Adrenal gland (tissue), 19 donors: ENCODE measurements around the gene ODR4. TPM values are rescaled to one million over a fixed set of nuclear protein-coding genes. Genes with fewer than 3 reads are reported as not detected.

ENCODE experiments used
- DNase-seq, 7 donors: peaks; one replicate each; pipeline ENCODE4 v3.0.0-alpha.2; 2019 to 2020
- H3K27ac ChIP-seq, 5 donors: fragments of 200-600 bp; sonication (generic) in 4 of 5; 1 replicate in 3 of 5; 2 replicates in 2 of 5; pipeline versions ENCODE4 v1.5.1 to v1.8.0; 2016 to 2020; ENCODE audit warnings: mild to moderate bottlenecking in 1 of 5
- H3K27me3 ChIP-seq: fragments of 200-600 bp; 2 replicates; pipeline ENCODE4 v1.8.0; 2021
- H3K36me3 ChIP-seq, 2 donors: fragments of 200-600 bp; replicated peaks in 1 of 2; 1 replicate in 1 of 2; 2 replicates in 1 of 2; pipeline versions ENCODE4 v1.5.1 to v1.8.0; 2018 to 2022
- H3K4me1 ChIP-seq, 2 donors: fragments of 200-600 bp; replicated peaks in 1 of 2; 1 replicate in 1 of 2; 2 replicates in 1 of 2; pipeline versions ENCODE4 v1.5.1 to v1.8.0; 2018 to 2021
- H3K4me3 ChIP-seq, 4 donors: fragments of 200-600 bp; sonication (generic) in 3 of 4; one replicate each; pipeline ENCODE4 v1.5.1; 2016 to 2018
- H3K9me3 ChIP-seq, 3 donors: fragments of 200-600 bp; sonication (generic) in 1 of 3; replicated peaks in 1 of 3; 1 replicate in 2 of 3; 2 replicates in 1 of 3; pipeline versions ENCODE4 v1.5.1 to v1.8.0; 2016 to 2021
- POLR2A ChIP-seq, 2 donors: fragments of 450-650 bp; IDR thresholded peaks; one replicate each; pipeline ENCODE4 v1.6.1; 2017; ENCODE audit warnings: antibody characterized with exemption in 2 of 2, mild to moderate bottlenecking in 2 of 2, moderate library complexity in 1 of 2
- WGBS, 4 donors: extraction: QIAGEN DNeasy Blood & Tissue Kit in 2 of 4; methylation state at CpG; one replicate each; pipeline versions ENCODE4 v1.1.5 to v1.1.7; 2013 to 2017; 5-methylcytosine and 5-hydroxymethylcytosine counted together
- intact Hi-C, 2 donors: fragments of 100-400 bp; cut with DNase I; formaldehyde crosslinking; loops; one replicate each; pipeline versions ENCODE4 v1.14.1 to v1.15.0; 2022 to 2023
- long read RNA-seq, 10 donors: library from polyadenylated mRNA in 3 of 10; unstranded in 2 of 10; stranded (forward) in 1 of 10; transcript quantifications; one replicate each; pipeline ENCODE4 v2.0.0 and lab custom pipeline, GENCODE V29; 2021 to 2026
- polyA plus RNA-seq, 3 donors: library from polyadenylated mRNA; stranded (reverse); fragments of 200-250 nt in 2 of 3; fragments of 350-450 nt in 1 of 3; fragmentation: Illumina TruSeq in 1 of 3; extraction: RNeasy Lipid Tissue Mini Kit (QIAGEN cat#74804) in 1 of 3; gene quantifications; one replicate each; pipeline ENCODE4 v1.2.3, GENCODE V29; 2013 to 2014
- total RNA-seq, 9 donors: library from RNA; depleted of rRNA in 4 of 9; stranded (reverse); fragments of >200 nt in 4 of 9; fragments of 120-200 nt in 1 of 9; fragmentation: NEBNext Ultra II Directional in 1 of 9; extraction: Animal tissue kit (Norgen Biotek cat#: 25700) in 1 of 9; gene quantifications; one replicate each; pipeline versions ENCODE4 v1.1.0 to v1.2.4, GENCODE V29; 2013 to 2023
- TF ChIP-seq, protein P1 (sequence below), 6 experiments: fragments of 450-650 bp in 4 of 6; fragments of 200-600 bp in 2 of 6; sonication (generic) in 1 of 6; IDR thresholded peaks; 1 replicate in 5 of 6; 2 replicates in 1 of 6; pipeline versions ENCODE4 v1.5.1 to v1.8.0; 2016 to 2021; ENCODE audit warnings: antibody characterized with exemption in 6 of 6, mild to moderate bottlenecking in 2 of 6, moderate library complexity in 1 of 6
- donor health status: healthy with polysubstance abuse.
- donor health status: Bipolar disorder and iron deficiency.
- donor health status: DM: yes; HTN: yes; CAD: no.
- donor health status: DM: no; HTN: no; CAD: no.
- donor health status: DM: no; HTN: no; CAD: no.
- donor health status: DM: yes; HTN: yes; CAD: no.

Gene ODR4
- total RNA-seq (10 to 100 TPM; 15.6 to 44.2 (median 22.9) TPM), polyA plus RNA-seq (10 to 100 TPM; 22.6 to 46.3 (median 32.4) TPM)
- long read RNA-seq, donor 1, partial matches to known transcripts: 11 of 11 reads
- long read RNA-seq, donor 1, other reads (novel, unspliced or antisense): 0 of 11 reads
- long read RNA-seq, donor 2, partial matches to known transcripts: 15 of 17 reads
- long read RNA-seq, donor 2, other reads (novel, unspliced or antisense): 0 of 17 reads
- long read RNA-seq, donor 3: 0 reads
- long read RNA-seq, donor 4, transcript ODR4-201 (14 exons, 3,792 nt): major isoform, 22 of 35 reads
- long read RNA-seq, donor 4, partial matches to known transcripts: 1 of 35 reads
- long read RNA-seq, donor 4, other reads (novel, unspliced or antisense): 10 of 35 reads
- long read RNA-seq, donor 5, transcript ODR4-201 (14 exons, 3,792 nt): major isoform, 27 of 37 reads
- long read RNA-seq, donor 5, partial matches to known transcripts: 2 of 37 reads
- long read RNA-seq, donor 5, other reads (novel, unspliced or antisense): 7 of 37 reads
- long read RNA-seq, donor 6, transcript ODR4-201 (14 exons, 3,792 nt): major isoform, 7 of 12 reads
- long read RNA-seq, donor 6, partial matches to known transcripts: 1 of 12 reads
- long read RNA-seq, donor 6, other reads (novel, unspliced or antisense): 4 of 12 reads
- long read RNA-seq, donor 7, partial matches to known transcripts: 10 of 10 reads
- long read RNA-seq, donor 7, other reads (novel, unspliced or antisense): 0 of 10 reads
- long read RNA-seq, donor 8, partial matches to known transcripts: 9 of 21 reads
- long read RNA-seq, donor 8, other reads (novel, unspliced or antisense): 11 of 21 reads
- long read RNA-seq, donor 9, partial matches to known transcripts: 0 of 4 reads
- long read RNA-seq, donor 9, other reads (novel, unspliced or antisense): 0 of 4 reads
- long read RNA-seq, donor 10: 0 reads

DNA sequence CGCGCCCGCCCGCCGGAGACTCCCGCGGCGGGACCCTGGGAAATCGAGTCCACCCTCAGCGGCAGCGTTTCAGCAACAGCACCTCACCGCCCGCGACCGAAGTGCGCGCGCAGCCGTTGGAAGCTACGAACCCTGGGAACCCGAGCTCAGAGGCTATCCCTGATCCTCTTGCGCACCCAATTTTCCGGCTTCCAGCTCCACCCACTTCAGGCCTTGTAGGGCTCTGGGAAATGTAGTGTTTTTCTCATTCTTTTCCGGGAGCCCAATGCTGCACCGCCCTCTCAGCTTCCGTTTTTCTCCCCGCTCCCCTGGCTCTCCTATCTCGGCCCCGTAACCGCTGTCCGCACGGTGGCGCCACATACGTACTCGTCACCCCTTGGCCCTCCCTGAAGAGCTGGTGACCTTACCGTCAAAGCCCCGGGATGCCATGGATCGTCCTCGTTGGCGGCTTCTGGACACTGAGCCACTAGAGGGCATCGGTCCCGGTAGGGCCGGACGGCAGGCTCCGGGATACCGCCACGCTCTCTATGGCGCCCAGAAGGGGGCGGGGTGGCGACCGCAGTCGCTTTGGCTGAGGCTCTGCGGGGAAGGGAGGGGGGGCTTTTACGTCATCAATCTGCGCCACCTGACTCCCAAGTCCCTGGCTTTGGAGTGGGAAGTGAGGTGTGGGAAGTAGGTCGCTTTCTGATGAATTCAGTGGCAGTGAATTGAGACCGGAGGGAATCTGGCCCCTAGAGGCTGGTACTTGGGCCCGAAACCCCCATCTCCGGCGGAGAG, at the start of gene ODR4, which contains the start of gene TPR:
TSS of gene ODR4 (plus strand) at position 687 of the 777 bp plus-strand sequence. CDS start 3,948 bp downstream, outside the sequence.
TSS of gene TPR (minus strand) at position 102 of the 777 bp plus-strand sequence. CDS start 225 bp downstream, outside the sequence.
- peaks cover 18 to 25% of the 10 kb centered on the region in 2 donors for H3K4me1 ChIP-seq
- 0 to 1% (median 0%) methylated on average over 19 to 60 of the region's 60 CpGs for WGBS, 4 donors

DNA sequence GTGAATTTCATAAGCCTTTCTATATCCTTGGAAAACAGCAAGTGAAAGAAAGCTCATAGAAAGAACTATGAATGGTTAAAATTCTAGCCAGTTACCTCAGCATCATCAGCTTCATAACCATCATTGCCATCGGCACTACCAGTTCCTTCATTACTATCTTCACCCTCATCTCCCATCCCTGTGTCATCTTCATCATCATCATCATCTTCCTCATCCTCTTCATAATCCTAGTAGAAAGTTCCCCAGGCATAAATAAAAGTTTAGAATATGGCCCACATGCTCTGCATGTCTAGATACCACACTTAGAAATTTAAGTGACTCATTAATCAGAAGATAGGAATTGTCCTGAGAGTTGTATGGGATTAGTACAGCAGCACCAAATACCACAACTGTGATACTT, 49.6 kb upstream of the ODR4 start:
- no peak for TF ChIP-seq POLR2A (IDR thresholded peaks at IDR 0.05)
- TF ChIP-seq, protein P1, sequence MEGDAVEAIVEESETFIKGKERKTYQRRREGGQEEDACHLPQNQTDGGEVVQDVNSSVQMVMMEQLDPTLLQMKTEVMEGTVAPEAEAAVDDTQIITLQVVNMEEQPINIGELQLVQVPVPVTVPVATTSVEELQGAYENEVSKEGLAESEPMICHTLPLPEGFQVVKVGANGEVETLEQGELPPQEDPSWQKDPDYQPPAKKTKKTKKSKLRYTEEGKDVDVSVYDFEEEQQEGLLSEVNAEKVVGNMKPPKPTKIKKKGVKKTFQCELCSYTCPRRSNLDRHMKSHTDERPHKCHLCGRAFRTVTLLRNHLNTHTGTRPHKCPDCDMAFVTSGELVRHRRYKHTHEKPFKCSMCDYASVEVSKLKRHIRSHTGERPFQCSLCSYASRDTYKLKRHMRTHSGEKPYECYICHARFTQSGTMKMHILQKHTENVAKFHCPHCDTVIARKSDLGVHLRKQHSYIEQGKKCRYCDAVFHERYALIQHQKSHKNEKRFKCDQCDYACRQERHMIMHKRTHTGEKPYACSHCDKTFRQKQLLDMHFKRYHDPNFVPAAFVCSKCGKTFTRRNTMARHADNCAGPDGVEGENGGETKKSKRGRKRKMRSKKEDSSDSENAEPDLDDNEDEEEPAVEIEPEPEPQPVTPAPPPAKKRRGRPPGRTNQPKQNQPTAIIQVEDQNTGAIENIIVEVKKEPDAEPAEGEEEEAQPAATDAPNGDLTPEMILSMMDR (IDR thresholded peaks at IDR 0.05): no peak
- WGBS, 4 donors: 87 to 95% (median 94%) methylated on average over 1 of the region's 1 CpG

More for the DNA sequence above, at the start of gene ODR4, which contains the start of gene TPR:
- Histone ChIP-seq H3K4me3 (peak within 1 kb of the TSS; percentile 28 to 88 (median 81)), H3K27ac (peak within 1 kb of the TSS; percentile 64 to 98 (median 94)), H3K27me3 (no peaks in the 10 kb centered on the region), H3K9me3 (no peaks in the 10 kb centered on the region), H3K36me3 (peaks cover 0 to 24% of the 10 kb centered on the region in 2 donors)
- TF ChIP-seq, protein P1 (IDR thresholded peaks at IDR 0.05): peak; percentile 80 to 99 (median 94)
- peak; percentile 64 to 93 for TF ChIP-seq POLR2A (IDR thresholded peaks at IDR 0.05)
- peak; percentile 96 to 99 (median 98) for DNase-seq
- intact Hi-C loops: no loop called here

DNA sequence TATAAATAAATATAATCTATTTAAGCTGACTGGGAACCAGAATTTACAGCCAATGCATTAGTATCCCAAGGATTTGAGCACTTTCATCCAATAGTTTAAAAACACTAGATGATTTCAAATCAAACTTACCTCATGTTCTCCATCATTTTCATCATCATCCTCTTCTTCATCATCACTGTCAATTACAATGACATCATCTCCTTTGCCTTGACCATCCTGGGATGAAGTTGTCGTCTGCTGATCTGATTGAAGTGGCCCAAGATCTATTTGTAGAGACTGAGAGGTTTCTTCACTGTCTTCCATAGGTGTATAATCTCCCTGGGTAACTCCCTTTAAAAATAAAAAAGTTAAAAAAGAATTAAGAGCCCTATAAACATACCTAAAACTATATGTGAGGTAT, 48.3 kb upstream of the ODR4 start:
- Histone ChIP-seq H3K27ac (no peak overlapping the region), H3K36me3 (peaks cover 0 to 89% of the 10 kb centered on the region in 2 donors), H3K9me3 (no peaks in the 10 kb centered on the region), H3K4me3 (no peak overlapping the region), H3K27me3 (no peaks in the 10 kb centered on the region), H3K4me1 (no peaks in the 10 kb centered on the region)
- intact Hi-C loops: no loop called here
- WGBS, 4 donors: 91 to 96% (median 93%) methylated on average over 1 of the region's 1 CpG
- DNase-seq: no peak
- TF ChIP-seq, protein P1 (IDR thresholded peaks at IDR 0.05): no peak
- no peak for TF ChIP-seq POLR2A (IDR thresholded peaks at IDR 0.05)

More for the DNA sequence above, 49.6 kb upstream of the ODR4 start:
- no peaks in the 10 kb centered on the region for H3K9me3 ChIP-seq
- H3K4me1 ChIP-seq: no peaks in the 10 kb centered on the region
- no peak for DNase-seq
- H3K4me3 ChIP-seq: no peak overlapping the region
- H3K27ac ChIP-seq: no peak overlapping the region
- no peaks in the 10 kb centered on the region for H3K27me3 ChIP-seq
- H3K36me3 ChIP-seq: peaks cover 0 to 89% of the 10 kb centered on the region in 2 donors
- intact Hi-C loops: no loop called here
